SU-DHL-6 (cell line): ENCODE results near the gene MORN2.

ENCODE experiments used
- H2AFZ ChIP-seq: fragments of 200-600 bp; sonication (generic); 2 replicates; pipeline ENCODE4 v1.6.1; 2014; ENCODE audit warnings: low read depth, mild to moderate bottlenecking, moderate library complexity, mixed read lengths, antibody characterized with exemption, low read length; ENCODE audit not compliant: severe bottlenecking
- H3F3A ChIP-seq: fragments of 200-600 bp; shearing (Covaris generic); 2 replicates; pipeline ENCODE4 v1.6.0; 2016; ENCODE audit warnings: antibody characterized with exemption, mild to moderate bottlenecking; ENCODE audit not compliant: insufficient read depth
- H3K27ac ChIP-seq: fragments of 200-600 bp; sonication (generic); 2 replicates; pipeline ENCODE4 v1.5.1; 2016; ENCODE audit warnings: low read depth, mild to moderate bottlenecking, low read length, moderate library complexity, mixed read lengths
- H3K27me3 ChIP-seq: fragments of 200-600 bp; sonication (generic), shearing (Covaris generic); 2 replicates; pipeline ENCODE4 v1.6.0; 2014; ENCODE audit warnings: mild to moderate bottlenecking, low read length
- H3K36me3 ChIP-seq: fragments of 200-600 bp; sonication (generic); 2 replicates; pipeline ENCODE4 v1.6.1; 2014; ENCODE audit warnings: mild to moderate bottlenecking, low read length, mixed read lengths
- H3K4me2 ChIP-seq: fragments of 300-600, 200-600 bp; shearing (Covaris generic), sonication (generic); 2 replicates; pipeline ENCODE4 v1.6.0; 2014; ENCODE audit warnings: low read length, low read depth, mild to moderate bottlenecking; ENCODE audit not compliant: poor library complexity, severe bottlenecking
- H3K4me3 ChIP-seq: fragments of 200-600 bp; sonication (generic); 2 replicates; pipeline ENCODE4 v1.5.1; 2014; ENCODE audit warnings: antibody characterized with exemption, low read length, mild to moderate bottlenecking, mixed read lengths; ENCODE audit not compliant: insufficient read depth, poor library complexity, severe bottlenecking
- H3K79me2 ChIP-seq: fragments of 200-600 bp; sonication (generic); 2 replicates; pipeline ENCODE4 v1.6.1; 2014; ENCODE audit warnings: mild to moderate bottlenecking, low read length, moderate library complexity; ENCODE audit not compliant: insufficient read depth
- H3K9ac ChIP-seq: fragments of 200-600 bp; sonication (generic); 2 replicates; pipeline ENCODE4 v1.7.0; 2014; ENCODE audit warnings: mild to moderate bottlenecking, low read length
- H3K9me2 ChIP-seq: fragments of 200-600 bp; sonication (generic); replicated peaks from 2 replicates; pipeline ENCODE4 v1.6.1; 2014; ENCODE audit warnings: low read length; ENCODE audit not compliant: insufficient read depth
- H3K9me3 ChIP-seq: fragments of 200-600 bp; sonication (generic); 2 replicates; pipeline ENCODE4 v1.6.1; 2014; ENCODE audit warnings: low read length, mixed read lengths; ENCODE audit not compliant: insufficient read depth
- H4K20me1 ChIP-seq: fragments of 200-600 bp; sonication (generic); 2 replicates; pipeline ENCODE4 v1.6.1; 2014; ENCODE audit warnings: low read depth, mild to moderate bottlenecking, antibody characterized with exemption, low read length, moderate library complexity, mixed read lengths
- CTCF ChIP-seq: fragments of 200-600 bp; sonication (generic); IDR thresholded peaks from one replicate; pipeline ENCODE4 v1.5.1; 2017; ENCODE audit warnings: antibody characterized with exemption, mild to moderate bottlenecking, low read length, moderate library complexity; ENCODE audit not compliant: insufficient read depth, poor library complexity, severe bottlenecking
- EZH2phosphoT487 ChIP-seq: fragments of 200-600 bp; sonication (generic), shearing (Covaris generic); conservative IDR thresholded peaks from 2 replicates; pipeline ENCODE4 v1.6.1; 2018; ENCODE audit warnings: mild to moderate bottlenecking, antibody characterized with exemption, low read length, moderate library complexity, mixed read lengths

Gene MORN2

DNA sequence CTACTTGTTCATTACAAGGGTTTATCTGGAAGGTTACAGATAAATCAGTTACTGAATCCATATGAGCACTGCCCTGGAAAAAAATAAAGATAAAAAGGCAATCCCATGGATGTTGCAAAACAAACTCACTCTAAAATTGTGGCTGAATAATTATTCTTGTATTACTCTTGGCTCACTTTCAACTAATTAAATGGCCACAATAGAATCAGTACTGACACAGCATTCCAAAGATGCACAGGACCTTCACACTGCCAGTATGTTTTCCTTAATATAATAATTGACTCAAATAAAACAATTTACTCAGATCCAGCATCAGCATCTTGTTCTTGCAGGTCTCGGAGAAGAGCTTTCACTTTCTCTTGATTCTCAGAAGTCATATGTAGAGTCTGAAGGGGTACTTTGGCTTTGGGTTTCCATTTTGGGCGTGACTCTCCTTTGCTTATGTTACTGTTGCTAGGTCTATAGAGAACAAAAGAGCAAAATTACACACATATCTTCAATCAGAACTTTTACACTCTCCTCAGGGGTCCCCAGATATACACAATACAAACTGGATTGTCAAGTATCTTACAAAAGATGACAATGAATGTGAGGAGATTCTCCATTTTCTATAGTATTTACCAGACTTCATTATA, 12.6 kb upstream of the MORN2 start:
- Histone ChIP-seq H3K79me2 (no peaks in the 10 kb centered on the region), H3K9ac (no peak overlapping the region), H2AFZ (no peak overlapping the region), H3K9me3 (no peaks in the 10 kb centered on the region), H3F3A (no peaks in the 10 kb centered on the region), H3K4me3 (no peak overlapping the region), H3K9me2 (no peaks in the 10 kb centered on the region), H3K36me3 (peaks cover 13% of the 10 kb centered on the region; the same call in 1 of the 2 replicates), H3K27me3 (no peaks in the 10 kb centered on the region), H3K4me2 (no peak overlapping the region), H4K20me1 (no peaks in the 10 kb centered on the region), H3K27ac (no peak overlapping the region)
- TF ChIP-seq EZH2phosphoT487 (no peak), CTCF (no peak)

- no peak overlapping the region for H3K27ac ChIP-seq
- TF ChIP-seq CTCF: no peak
Observed at GRCh38 chr2:38866773-38867443, 8.9 kb upstream of the MORN2 start.

GRCh38 chr2:38871432-38871831, 4.3 kb upstream of the MORN2 start:
- Histone ChIP-seq H3K9me3 (no peaks in the 10 kb centered on the region), H4K20me1 (no peaks in the 10 kb centered on the region), H3K36me3 (no peaks in the 10 kb centered on the region), H3F3A (no peaks in the 10 kb centered on the region), H3K27me3 (no peaks in the 10 kb centered on the region), H3K79me2 (peaks cover 19% of the 10 kb centered on the region), H3K27ac (no peak overlapping the region), H2AFZ (no peak overlapping the region), H3K4me2 (no peak overlapping the region), H3K9me2 (no peaks in the 10 kb centered on the region), H3K9ac (no peak overlapping the region), H3K4me3 (no peak overlapping the region)
- TF ChIP-seq EZH2phosphoT487 (no peak), CTCF (no peak)

More at GRCh38 chr2:38866773-38867443, 8.9 kb upstream of the MORN2 start:
- H3K27me3 ChIP-seq: no peaks in the 10 kb centered on the region
- H3K36me3 ChIP-seq: 0 out of 2 replicates have a peak, but pooled peaks cover 5% of the 10 kb centered on the region
- no peaks in the 10 kb centered on the region for H3K9me3 ChIP-seq
- no peaks in the 10 kb centered on the region for H4K20me1 ChIP-seq
- H3K9me2 ChIP-seq: no peaks in the 10 kb centered on the region
- no peak overlapping the region for H3K4me3 ChIP-seq
- H3K79me2 ChIP-seq: 0 out of 2 replicates have a peak, but pooled peaks cover 8% of the 10 kb centered on the region
- H3F3A ChIP-seq: no peaks in the 10 kb centered on the region
- H3K9ac ChIP-seq: no peak overlapping the region
- no peak overlapping the region for H3K4me2 ChIP-seq
- H2AFZ ChIP-seq: no peak overlapping the region
